WTC11 (cell line): Measurements from ENCODE around the gene MLPH. TPM values are rescaled to one million over a fixed set of nuclear protein-coding genes. Genes with fewer than 3 reads are reported as not detected.

Experiments used
- ATAC-seq: fragments of 200-7000 bp; cut with Tn5 transposase; 2 replicates; pipeline ENCODE4 v1.10.0; 2021; ENCODE audit warnings: mild to moderate bottlenecking, moderate library complexity
- CTCF ChIA-PET: fragments of 300-600 bp; sonication (Branson Sonifier 250); formaldehyde crosslinking; loops from one replicate; lab custom pipeline; 2021; ENCODE audit warnings: antibody characterized with exemption; lab: Charles Lee
- POLR2A ChIA-PET: fragments of 350-600 bp; sonication (Branson Sonifier 250); formaldehyde crosslinking; loops from one replicate; lab custom pipeline; 2021; ENCODE audit warnings: antibody characterized with exemption; lab: Charles Lee
- DNase-seq: peaks from one replicate; pipeline ENCODE4 v3.0.0; 2021; ENCODE audit warnings: low spot score
- H3K27ac Mint-ChIP-seq: 2 replicates; pipeline ENCODE4 v1.8.0; 2021; ENCODE audit warnings: mixed read lengths
- H3K27me3 Mint-ChIP-seq: 2 replicates; pipeline ENCODE4 v1.8.0; 2021; ENCODE audit warnings: low read depth, mild to moderate bottlenecking, moderate library complexity, mixed read lengths
- H3K36me3 Mint-ChIP-seq: 2 replicates; pipeline ENCODE4 v1.8.0; 2021; ENCODE audit warnings: mixed read lengths
- H3K4me1 Mint-ChIP-seq: 2 replicates; pipeline ENCODE4 v1.8.0; 2022; ENCODE audit warnings: mixed read lengths
- H3K4me3 Mint-ChIP-seq: 2 replicates; pipeline ENCODE4 v1.8.0; 2021; ENCODE audit warnings: mild to moderate bottlenecking, moderate library complexity, mixed read lengths
- H3K9me3 Mint-ChIP-seq: 2 replicates; pipeline ENCODE4 v1.8.0; 2021; ENCODE audit warnings: mixed read lengths
- CBFB ChIP-seq: sonication (generic); formaldehyde crosslinking; IDR thresholded peaks from 2 replicates; pipeline ENCODE4 v1.8.1; 2022; ENCODE audit warnings: mild to moderate bottlenecking, low read depth, missing genetic modification reagents
- ELF4 ChIP-seq: sonication (generic); formaldehyde crosslinking; IDR thresholded peaks from 2 replicates; pipeline ENCODE4 v1.8.1; 2022; ENCODE audit warnings: low read depth, mild to moderate bottlenecking, moderate library complexity, missing genetic modification reagents
- GTF2I ChIP-seq: fragments of 250-450 bp; sonication (Bioruptor Pico); conservative IDR thresholded peaks from 2 replicates; pipeline ENCODE4 v1.4.0; 2021; ENCODE audit warnings: mild to moderate bottlenecking
- MLX ChIP-seq: sonication (generic); formaldehyde crosslinking; IDR thresholded peaks from 2 replicates; pipeline ENCODE4 v1.8.1; 2023; ENCODE audit warnings: mild to moderate bottlenecking, missing genetic modification reagents, moderate library complexity
- NR1H2 ChIP-seq: sonication (generic); formaldehyde crosslinking; IDR thresholded peaks from 2 replicates; pipeline ENCODE4 v1.9.0; 2021; ENCODE audit warnings: mild to moderate bottlenecking, moderate library complexity, missing genetic modification reagents
- PRDM15 ChIP-seq: sonication (generic); formaldehyde crosslinking; IDR thresholded peaks from 2 replicates; pipeline ENCODE4 v1.8.0; 2022; ENCODE audit warnings: missing genetic modification reagents
- SMAD4 ChIP-seq: sonication (generic); formaldehyde crosslinking; IDR thresholded peaks from 2 replicates; pipeline ENCODE4 v1.8.0; 2022; ENCODE audit warnings: mild to moderate bottlenecking, missing genetic modification reagents
- TEAD1 ChIP-seq: sonication (generic); formaldehyde crosslinking; IDR thresholded peaks from 2 replicates; pipeline ENCODE4 v1.8.0; 2022; ENCODE audit warnings: mild to moderate bottlenecking, missing genetic modification reagents
- TP53 ChIP-seq: sonication (generic); formaldehyde crosslinking; IDR thresholded peaks from 2 replicates; pipeline ENCODE4 v1.8.1; 2023; ENCODE audit warnings: mild to moderate bottlenecking, missing genetic modification reagents
- ZNF219 ChIP-seq: sonication (generic); formaldehyde crosslinking; IDR thresholded peaks from 2 replicates; pipeline ENCODE4 v1.8.0; 2023; ENCODE audit warnings: missing genetic modification reagents, mild to moderate bottlenecking, borderline replicate concordance
- ZNF263 ChIP-seq: sonication (generic); formaldehyde crosslinking; IDR thresholded peaks from 2 replicates; pipeline ENCODE4 v1.8.1; 2022; ENCODE audit warnings: low read depth, mild to moderate bottlenecking, moderate library complexity, missing genetic modification reagents
- ZNF317 ChIP-seq: sonication (generic); formaldehyde crosslinking; IDR thresholded peaks from 2 replicates; pipeline ENCODE4 v1.8.1; 2023; ENCODE audit warnings: low read depth, mild to moderate bottlenecking, moderate library complexity, missing genetic modification reagents, borderline replicate concordance
- ZNF416 ChIP-seq: fragments of 250-450 bp; sonication (Bioruptor Pico); IDR thresholded peaks from 2 replicates; pipeline ENCODE4 v1.9.0; 2021; ENCODE audit warnings: mild to moderate bottlenecking, inconsistent platforms
- total RNA-seq: library from RNA; stranded (reverse); gene quantifications from 3 replicates; pipeline ENCODE4 v1.2.3, GENCODE V29; 2021
- TF ChIP-seq, protein P1 (sequence below): sonication (generic); formaldehyde crosslinking; IDR thresholded peaks from 2 replicates; pipeline ENCODE4 v1.8.0; 2022; ENCODE audit warnings: mild to moderate bottlenecking, missing genetic modification reagents
- TF ChIP-seq, protein P2 (sequence below): sonication (generic); formaldehyde crosslinking; IDR thresholded peaks from 2 replicates; pipeline ENCODE4 v1.8.1; 2022; ENCODE audit warnings: low read depth, mild to moderate bottlenecking, moderate library complexity, missing genetic modification reagents, borderline replicate concordance
- TF ChIP-seq, protein P3 (sequence below): sonication (generic); formaldehyde crosslinking; IDR thresholded peaks from 2 replicates; pipeline ENCODE4 v1.8.0; 2023; ENCODE audit warnings: missing genetic modification reagents

MLPH gene
- total RNA-seq, 1 experiment from 2014 or later, result 10.3 TPM

GRCh38 chr2:237494066-237494465 lies 7.0 kb downstream of the MLPH start:
- Mint-ChIP-seq H3K4me3 (no peak overlapping the region), H3K27ac (no peak overlapping the region), H3K4me1 (peaks cover 41% of the 10 kb centered on the region), H3K36me3 (peaks cover 38% of the 10 kb centered on the region), H3K9me3 (peaks cover 29% of the 10 kb centered on the region), H3K27me3 (peaks cover 17% of the 10 kb centered on the region)
- ChIA-PET POLR2A (no interaction called here), CTCF (interaction anchor here (0.6 to 2.7 kb wide), 3 partner anchors 19 to 240 kb away, joined by 4 to 9 read pairs (median 4); no protein-coding TSS in a partner anchor)
- DNase-seq (no peak), ATAC-seq (no peak)
- TF ChIP-seq SMAD4 (CRISPR knock-in tag) (no peak), ZNF317 (CRISPR knock-in tag) (no peak), ELF4 (no peak)

DNA sequence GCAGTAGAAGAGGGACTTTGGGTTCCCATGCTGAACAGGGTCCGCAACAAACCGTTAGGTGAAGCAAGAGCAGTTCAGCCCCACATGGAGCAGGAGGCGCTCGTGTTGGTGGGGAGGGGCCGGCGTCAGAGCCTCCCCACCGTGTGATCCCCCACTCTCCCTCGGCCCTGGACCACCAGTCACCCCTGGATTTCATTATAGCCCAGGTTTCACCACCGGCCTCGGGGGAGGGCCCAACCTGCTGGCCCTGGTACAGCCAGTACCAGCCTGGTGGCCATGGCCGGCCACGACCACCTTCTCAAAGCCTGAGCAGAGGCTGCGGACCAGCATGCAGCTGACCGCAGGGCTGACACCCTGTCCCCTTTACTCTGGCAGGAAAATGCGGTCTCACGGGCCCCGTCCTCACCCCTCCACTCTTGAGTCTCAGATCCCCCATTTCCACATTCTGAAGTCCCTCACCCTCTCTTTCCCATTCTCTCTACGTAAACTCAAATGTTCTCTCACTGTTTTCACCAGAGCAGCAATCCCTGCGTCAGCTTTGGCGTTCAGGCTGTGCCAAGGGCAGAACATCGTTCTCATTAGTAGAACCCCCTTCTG lies 8.6 kb downstream of the MLPH start:
- DNase-seq, result no peak
- H3K36me3 Mint-ChIP-seq, result peaks cover 35% of the 10 kb centered on the region
- no peak for ATAC-seq
- H3K4me3 Mint-ChIP-seq, result no peak overlapping the region
- POLR2A ChIA-PET, result no interaction called here
- H3K27ac Mint-ChIP-seq, result peak overlapping the region; percentile 6; the same call in 1 of the 2 replicates
- peaks cover 26% of the 10 kb centered on the region for H3K9me3 Mint-ChIP-seq
- TF ChIP-seq SMAD4 (CRISPR knock-in tag) (no peak), ZNF416 (no peak), NR1H2 (CRISPR knock-in tag) (no peak), GTF2I (CRISPR knock-in tag) (no peak), ZNF317 (CRISPR knock-in tag) (no peak), ZNF263 (CRISPR knock-in tag) (no peak), MLX (CRISPR knock-in tag) (no peak), PRDM15 (CRISPR knock-in tag) (no peak), TEAD1 (CRISPR knock-in tag) (no peak), CBFB (CRISPR knock-in tag) (no peak), TP53 (CRISPR knock-in tag) (no peak), ZNF219 (no peak)
- TF ChIP-seq, protein P1, sequence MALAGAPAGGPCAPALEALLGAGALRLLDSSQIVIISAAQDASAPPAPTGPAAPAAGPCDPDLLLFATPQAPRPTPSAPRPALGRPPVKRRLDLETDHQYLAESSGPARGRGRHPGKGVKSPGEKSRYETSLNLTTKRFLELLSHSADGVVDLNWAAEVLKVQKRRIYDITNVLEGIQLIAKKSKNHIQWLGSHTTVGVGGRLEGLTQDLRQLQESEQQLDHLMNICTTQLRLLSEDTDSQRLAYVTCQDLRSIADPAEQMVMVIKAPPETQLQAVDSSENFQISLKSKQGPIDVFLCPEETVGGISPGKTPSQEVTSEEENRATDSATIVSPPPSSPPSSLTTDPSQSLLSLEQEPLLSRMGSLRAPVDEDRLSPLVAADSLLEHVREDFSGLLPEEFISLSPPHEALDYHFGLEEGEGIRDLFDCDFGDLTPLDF (CRISPR knock-in tag), result no peak
- TF ChIP-seq, protein P2, sequence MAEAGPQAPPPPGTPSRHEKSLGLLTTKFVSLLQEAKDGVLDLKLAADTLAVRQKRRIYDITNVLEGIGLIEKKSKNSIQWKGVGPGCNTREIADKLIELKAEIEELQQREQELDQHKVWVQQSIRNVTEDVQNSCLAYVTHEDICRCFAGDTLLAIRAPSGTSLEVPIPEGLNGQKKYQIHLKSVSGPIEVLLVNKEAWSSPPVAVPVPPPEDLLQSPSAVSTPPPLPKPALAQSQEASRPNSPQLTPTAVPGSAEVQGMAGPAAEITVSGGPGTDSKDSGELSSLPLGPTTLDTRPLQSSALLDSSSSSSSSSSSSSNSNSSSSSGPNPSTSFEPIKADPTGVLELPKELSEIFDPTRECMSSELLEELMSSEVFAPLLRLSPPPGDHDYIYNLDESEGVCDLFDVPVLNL (CRISPR knock-in tag), result no peak
- TF ChIP-seq, protein P3, sequence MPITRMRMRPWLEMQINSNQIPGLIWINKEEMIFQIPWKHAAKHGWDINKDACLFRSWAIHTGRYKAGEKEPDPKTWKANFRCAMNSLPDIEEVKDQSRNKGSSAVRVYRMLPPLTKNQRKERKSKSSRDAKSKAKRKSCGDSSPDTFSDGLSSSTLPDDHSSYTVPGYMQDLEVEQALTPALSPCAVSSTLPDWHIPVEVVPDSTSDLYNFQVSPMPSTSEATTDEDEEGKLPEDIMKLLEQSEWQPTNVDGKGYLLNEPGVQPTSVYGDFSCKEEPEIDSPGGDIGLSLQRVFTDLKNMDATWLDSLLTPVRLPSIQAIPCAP (CRISPR knock-in tag), result no peak
- CTCF ChIA-PET, result interaction anchor here (2.7 kb wide), 1 partner anchor 17 kb away, joined by 9 read pairs; no protein-coding TSS in a partner anchor
- peaks cover 26% of the 10 kb centered on the region for H3K4me1 Mint-ChIP-seq
- peaks cover 8% of the 10 kb centered on the region for H3K27me3 Mint-ChIP-seq
